Activated CD8-positive, alpha-beta memory T cell treated with anti-CD3 and anti-CD28 coated beads for 48 hours (primary cell): Measurements from ENCODE around the gene FAT1.
"Not testable (repeated sequence)": the region's sequence is repeated elsewhere in the genome, so short reads cannot be mapped to it uniquely, and the experiment has no call there.

Experiments used
- DNase-seq, 3 experiments: peaks; one replicate each; pipeline ENCODE4 v3.0.0-alpha.2; 2020; ENCODE audit warnings: low read depth in 2 of 3, low spot score in 2 of 3

Gene FAT1, protein sequence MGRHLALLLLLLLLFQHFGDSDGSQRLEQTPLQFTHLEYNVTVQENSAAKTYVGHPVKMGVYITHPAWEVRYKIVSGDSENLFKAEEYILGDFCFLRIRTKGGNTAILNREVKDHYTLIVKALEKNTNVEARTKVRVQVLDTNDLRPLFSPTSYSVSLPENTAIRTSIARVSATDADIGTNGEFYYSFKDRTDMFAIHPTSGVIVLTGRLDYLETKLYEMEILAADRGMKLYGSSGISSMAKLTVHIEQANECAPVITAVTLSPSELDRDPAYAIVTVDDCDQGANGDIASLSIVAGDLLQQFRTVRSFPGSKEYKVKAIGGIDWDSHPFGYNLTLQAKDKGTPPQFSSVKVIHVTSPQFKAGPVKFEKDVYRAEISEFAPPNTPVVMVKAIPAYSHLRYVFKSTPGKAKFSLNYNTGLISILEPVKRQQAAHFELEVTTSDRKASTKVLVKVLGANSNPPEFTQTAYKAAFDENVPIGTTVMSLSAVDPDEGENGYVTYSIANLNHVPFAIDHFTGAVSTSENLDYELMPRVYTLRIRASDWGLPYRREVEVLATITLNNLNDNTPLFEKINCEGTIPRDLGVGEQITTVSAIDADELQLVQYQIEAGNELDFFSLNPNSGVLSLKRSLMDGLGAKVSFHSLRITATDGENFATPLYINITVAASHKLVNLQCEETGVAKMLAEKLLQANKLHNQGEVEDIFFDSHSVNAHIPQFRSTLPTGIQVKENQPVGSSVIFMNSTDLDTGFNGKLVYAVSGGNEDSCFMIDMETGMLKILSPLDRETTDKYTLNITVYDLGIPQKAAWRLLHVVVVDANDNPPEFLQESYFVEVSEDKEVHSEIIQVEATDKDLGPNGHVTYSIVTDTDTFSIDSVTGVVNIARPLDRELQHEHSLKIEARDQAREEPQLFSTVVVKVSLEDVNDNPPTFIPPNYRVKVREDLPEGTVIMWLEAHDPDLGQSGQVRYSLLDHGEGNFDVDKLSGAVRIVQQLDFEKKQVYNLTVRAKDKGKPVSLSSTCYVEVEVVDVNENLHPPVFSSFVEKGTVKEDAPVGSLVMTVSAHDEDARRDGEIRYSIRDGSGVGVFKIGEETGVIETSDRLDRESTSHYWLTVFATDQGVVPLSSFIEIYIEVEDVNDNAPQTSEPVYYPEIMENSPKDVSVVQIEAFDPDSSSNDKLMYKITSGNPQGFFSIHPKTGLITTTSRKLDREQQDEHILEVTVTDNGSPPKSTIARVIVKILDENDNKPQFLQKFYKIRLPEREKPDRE (N-terminal part only)

DNA sequence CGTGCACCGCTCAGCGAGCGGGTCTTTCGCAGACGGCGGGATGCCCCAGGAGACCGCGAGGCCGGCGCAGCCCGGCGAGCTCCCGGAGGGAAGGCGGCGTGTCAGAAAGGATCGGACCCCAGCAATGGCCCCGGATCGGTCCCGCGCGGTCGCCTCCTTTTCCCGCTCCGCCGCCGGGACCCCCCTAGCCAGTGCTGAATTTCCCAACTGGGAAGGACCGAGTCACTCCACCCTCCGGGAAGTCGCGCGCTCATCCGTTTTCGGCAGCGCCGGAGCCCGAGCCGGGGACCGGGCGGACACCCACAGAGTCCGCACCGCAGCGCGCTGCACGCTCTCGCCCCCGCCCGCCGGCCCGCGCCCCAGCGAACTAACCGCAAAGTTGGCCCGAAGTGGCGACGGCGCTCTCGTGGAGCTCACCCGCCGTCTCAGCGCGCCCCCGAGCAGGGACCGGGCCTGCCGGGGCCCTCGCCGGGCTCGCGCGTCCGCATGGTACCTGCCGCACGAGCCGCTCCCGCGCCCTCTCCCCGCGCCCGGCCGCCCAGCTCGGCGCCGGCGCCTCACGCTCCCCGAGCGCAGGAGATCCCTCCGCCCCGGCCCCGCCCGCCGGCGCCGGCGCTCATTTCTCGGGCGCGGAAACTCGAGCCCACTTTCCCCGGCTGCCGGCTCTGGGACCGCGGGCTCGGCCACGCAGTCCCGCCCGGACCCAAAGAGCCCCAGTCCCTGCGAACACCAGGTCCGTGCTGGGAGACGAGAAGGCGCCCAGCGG, at the start of gene FAT1:
Gene FAT1, minus strand, starts transcription at position 565 of the 766 bp plus-strand sequence. CDS start 14,029 bp downstream, outside the sequence.
- DNase-seq, result no peak

DNA sequence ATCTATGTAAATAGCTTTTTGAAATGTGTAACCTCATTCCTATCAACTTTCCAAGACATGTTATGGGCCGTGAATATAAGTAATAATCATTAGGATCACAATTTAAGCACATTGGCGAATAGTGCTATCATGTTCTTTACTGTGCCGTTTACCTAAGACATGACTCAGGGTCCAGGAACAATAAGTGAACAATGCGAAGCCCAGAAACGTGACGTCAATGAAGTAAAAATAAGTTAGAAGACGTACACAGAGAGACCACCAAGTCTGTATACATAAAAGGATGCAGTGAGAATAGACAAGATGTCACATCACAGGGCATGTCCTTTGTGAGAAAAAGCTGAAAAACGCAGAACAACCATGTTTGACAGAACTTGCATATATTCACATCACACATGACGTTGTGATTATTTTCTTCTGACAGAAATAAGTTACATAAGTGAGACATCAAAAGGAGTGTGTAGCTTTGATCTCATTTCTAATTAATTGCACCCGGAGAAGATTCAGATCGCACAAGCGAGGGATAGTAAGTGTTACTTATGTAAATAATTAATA, 49.4 kb upstream of the FAT1 start:
- DNase-seq, result no peak

DNA sequence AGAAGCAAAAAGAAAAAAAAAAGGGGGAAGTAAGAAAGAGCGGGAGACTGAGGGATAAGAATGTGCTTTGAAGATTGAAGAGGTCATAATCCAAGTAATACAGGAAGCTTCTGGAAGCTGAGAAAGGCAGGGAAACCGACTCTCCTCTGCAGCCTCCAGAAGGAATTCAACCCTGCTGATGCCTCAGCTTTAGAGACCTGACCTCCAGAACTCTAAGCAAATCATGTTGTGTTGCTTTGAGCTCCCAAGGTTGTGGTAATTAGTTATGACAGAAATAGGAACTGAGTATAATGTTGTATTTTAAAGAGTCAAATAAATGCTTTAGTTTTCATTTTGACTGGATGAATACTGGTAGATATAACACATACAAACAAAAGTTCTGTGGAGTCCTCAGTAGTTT, 48.0 kb upstream of the FAT1 start:
- DNase-seq, result no peak

DNA sequence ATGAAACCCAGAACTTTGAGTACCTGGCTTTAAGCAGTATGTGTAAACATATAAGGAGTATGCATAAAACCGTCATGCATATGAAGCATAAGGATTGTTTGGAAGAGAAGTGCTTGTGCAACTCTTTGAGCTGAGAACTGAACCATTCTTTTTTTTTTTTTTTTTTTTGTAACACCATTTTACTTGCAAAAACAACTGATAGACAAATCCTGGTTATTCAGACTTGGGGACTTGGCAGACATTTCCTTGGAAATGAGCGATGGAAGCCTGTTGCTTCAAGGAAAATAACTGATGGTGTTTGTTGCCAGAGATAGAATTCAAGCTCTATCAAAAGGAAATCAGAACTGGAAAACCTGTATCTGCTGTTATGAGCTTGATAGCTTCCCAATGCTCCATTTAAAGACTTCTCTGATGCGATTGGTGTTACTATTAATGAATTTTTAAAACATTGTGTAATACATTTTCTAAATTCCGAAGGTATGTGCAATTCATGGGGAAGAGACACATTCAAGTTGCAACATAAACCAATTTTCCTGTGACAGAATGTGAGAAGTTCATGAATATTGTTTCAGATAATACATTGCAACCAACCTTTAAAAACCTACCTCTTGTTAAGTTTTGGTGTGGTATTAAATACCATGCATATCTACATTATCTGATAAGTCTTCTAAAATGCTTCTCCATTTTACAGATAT, 47.0 kb upstream of the FAT1 start:
- DNase-seq, result no peak

DNA sequence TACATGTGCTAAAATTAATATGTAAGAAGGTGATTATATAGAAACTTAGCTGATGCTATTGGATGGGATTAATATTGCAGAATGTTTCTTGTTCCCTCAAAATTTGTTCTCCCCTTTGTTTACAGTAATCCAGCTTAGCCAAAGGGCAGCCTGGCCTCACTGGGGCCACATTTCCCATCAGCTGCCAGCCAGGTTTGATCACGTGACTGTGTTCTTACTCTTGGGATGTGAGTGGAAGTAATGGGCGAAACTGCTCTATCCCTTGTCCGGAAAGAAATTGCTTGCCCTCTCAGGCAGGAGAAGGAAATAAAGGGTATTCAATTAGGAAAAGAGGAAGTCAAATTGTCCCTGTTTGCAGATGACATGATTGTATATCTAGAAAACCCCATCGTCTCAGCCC, 44.1 kb upstream of the FAT1 start:
- DNase-seq, result no peak

DNA sequence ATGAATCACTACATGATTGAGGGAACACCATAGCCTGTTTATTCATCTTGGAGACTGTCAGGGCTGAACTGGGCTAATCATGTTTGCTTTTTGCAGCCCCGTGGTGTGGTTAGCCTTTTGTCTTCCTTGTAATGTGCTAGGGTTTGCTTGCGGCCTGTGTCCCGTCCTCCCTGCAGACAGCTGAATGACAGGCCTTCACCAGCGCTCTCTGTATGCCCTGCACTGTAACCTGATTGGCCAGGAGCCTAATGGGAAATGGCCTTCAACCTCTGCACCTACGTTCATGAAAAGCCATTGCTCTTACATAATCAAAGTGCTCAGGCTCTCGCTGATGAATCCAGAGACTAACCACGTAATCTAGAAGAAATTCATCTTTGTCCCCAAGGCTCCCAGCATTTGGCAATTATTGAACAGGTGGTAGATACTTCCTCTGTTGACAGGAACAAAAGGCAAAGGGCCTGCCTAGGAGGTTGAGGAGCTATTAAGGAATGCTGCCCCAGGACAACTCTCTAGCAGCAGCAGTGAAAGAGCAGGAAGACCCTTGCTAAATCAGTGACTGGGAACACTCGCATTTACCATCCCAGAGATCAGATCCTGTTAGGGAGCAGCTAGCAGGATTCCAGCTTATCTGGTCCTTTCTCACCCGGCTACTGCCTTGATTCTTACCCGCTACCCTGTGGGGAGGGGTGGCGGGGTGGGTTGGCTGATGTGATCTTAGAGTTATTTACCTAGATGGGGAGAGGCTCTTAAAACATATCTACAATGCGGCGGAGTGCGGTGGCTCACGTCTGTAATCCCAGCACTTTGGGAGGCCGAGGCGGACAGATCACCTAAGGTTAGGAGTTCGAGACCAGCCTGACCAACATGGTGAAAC, 42.3 kb upstream of the FAT1 start:
- no peak for DNase-seq

DNA sequence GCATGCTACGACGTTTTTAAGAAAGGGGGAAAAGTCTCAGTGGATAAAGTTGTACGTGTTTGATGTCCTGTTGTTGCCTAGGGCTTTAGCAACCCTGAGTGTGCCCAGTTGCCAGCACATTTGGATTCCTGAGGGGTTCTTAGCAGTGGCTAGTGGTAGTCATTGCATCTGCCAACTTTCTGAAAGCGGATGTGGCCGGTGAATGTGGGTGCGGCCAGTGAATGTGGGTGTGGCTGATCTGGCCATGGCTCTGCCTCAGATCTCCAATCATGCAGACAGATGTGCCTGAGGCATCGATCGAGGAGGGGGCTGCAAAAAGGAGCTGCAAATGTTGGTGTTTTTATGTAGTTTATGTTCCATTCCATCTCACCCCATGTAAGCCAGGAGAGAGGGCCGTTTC, 41.5 kb upstream of the FAT1 start:
- DNase-seq, result no peak

DNA sequence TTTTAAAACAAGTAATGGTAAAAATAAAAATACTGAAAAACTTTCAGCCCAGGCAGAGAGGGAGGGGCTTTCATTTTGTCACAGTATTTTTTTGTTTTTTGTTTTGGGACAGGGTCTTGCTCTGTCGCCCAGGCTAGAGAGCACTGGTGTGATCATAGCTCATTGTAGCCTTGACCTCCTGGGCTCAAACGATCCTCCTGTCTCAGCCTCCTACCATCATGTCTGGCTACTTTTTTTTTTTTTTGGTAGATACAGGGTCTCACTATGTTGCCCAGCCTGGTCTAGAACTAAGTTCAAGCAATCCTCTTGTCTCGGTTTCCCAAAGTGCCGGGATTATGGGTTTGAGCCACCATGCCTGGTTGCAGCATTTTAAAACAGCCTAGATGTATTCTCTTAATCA, 40.8 kb upstream of the FAT1 start:
- no peak for DNase-seq

DNA sequence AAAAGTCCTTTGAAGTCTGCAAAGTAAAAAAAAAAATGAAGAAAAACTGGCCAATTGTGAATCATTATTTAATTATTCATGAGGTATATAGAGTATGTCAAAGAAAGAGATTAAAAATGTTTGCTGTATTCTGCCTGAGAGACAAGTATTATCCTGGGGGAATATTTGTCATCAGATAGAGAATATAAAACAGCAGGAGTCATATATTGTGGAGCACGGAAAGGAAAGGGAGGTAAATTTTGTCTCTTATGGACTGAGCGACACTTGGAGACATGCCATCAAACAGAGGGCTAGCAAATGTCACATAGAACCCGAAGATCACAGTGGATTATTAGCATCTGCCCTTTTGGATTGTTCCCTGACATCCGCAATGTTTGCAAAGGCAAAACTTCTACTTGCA, 39.2 kb upstream of the FAT1 start:
- no peak for DNase-seq

DNA sequence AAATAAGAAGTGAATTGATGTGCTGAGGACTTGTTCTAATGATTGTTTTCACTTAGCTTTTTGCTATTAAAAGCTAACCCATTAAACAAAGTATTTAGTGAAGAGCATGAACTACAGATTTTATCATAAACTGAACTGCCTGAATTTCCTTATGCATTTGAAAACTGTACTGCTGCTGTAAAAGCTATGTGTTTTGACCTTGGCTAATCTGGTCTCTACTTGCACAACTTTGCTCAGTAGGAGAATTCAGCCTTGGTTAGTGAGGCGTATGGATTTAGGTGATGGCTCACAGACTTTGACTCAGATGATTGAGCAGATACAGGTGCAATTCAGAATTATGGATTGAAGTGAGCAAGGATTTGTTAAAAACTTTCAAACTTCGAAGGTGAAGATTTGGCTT, 38.7 kb upstream of the FAT1 start:
- DNase-seq, result no peak

DNA sequence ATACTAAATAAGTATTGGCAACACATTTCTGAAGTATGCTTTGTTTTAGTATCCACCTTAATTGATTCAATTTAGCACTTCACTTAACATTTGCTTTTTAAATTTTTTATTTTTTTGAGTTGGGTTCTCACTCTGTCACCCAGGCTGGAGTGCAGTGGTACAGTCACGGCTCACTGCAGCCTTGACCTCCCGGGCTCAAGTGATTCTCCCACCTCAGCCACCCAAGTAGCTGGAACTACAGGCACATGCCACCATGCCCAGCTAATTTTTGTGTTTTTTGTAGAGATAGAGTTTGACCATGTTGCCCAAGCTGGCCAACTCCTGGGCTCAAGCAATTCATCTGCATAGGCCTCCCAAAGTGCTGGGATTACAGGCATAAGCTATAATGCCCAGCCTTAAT, 38.3 kb upstream of the FAT1 start:
- not testable (repeated sequence) for DNase-seq

DNA sequence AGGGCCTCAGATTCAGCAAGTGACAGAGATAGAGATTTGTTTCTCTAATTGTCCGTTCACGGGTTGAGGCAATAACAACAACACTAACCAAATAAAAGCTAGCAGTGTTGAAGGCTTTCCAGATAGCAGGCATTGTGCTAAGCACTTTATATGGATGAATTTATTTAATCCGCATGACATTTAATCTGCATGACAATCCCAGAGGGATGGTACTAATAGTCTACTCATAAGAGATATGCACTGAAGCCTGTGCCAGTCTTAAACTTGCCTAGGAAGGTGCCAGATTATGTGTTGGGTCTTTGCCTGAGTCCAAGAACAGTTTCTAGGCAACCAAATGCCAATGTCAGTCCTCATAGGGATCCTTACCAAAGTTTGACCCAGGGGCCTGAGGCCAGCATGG, 37.7 kb upstream of the FAT1 start:
- no peak for DNase-seq

DNA sequence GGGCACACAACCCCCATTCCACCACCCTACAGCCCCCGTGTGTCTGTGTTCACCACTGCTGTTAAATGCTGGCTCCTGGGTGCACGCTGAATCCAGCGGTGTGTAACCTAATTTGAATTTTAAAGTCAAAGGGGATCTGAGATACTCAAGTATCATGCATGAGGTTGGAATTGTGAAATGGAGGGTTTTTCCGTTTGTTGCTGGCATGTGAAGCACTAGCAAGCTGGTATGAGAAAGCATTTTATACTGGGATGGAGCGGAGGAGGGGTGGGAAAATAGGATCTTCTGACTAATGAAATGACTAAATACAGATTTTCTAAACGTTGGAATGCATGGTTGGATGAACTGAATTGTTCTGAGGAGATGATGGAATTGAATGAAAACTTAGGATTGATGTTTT, 36.9 kb upstream of the FAT1 start:
- no peak for DNase-seq

DNA sequence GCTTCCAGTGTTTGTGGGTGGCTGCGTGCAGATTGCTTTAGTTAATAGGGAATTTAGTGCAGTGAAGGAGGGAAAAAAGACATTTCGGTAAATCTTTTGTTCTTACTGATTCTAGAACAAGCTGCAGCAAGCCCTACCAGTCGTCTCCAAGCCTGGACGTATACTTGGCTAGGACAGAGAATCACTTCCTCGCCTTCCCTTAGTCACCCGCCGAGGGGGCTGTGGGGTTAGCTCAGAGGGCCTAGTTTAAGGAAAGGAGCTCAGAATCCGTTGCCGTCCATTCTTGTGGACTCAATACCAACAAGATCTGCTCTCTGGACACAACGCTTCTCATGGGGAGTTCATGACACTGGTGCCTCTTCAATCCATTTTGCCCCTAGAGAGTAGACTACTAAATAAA, 36.3 kb upstream of the FAT1 start:
- DNase-seq, result no peak

DNA sequence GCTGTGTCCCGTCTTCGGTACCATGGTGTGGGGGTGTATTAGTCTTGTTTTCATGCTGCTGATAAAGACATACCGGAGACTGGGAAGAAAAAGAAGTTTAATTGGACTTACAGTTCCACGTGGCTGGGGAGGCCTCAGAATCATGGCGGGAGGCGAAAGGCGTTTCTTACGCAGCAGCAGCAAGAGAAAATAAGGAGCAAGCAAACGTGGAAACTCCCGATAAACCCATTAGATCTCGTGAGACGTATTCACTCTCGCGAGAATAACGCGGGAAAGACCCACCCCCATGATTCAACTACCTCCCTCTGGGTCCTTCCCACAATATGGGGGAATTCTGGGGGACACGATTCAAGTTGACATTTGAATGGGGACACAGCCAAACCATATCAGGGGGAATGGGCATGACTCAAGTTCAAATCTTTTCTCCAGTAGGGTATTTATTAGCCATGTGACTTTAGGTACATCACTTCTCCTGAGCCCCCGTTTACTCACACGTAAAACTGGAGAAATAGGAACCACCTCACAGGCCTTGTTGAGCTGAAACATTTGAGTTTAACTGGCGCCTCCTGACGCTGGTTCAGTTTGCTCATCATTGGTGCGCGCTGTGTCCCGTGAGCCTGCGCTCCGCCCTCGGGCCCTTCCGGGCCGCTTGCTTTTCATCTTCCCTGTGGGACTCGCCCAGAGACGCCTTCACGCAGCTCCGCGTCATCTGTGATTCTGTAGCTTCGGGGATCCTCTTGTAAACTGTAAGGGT, 35.5 kb upstream of the FAT1 start:
- no peak for DNase-seq

DNA sequence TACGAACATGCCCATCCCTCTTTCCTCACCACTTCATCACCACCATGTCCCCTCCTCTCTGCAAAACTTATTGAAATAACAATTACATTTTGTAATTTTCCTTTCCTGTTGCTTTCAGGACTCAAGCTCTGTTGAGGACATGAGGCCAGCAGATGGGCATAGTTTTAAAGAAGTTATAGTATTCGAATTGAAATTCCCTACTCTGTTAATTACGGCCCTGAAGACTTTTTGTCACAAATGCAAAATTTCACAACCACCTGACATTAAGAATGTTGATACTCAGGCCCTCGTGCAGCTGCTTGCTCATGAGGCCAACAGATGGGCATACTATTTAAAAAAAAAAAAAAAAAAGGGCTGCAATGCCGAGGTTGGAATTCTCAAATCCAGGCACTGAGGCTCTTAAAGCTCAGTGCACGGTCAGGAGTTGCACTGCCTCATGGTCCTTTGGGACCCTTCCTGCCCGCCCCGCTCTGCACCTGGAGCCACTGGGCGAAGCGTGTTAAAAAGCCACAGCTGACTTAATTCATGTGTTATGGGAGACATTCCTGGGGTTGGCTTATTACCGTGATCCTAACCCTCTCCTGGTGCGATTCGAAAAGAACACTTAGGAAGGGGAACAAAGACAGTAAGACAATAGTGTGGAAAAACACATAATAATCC, 34.2 kb upstream of the FAT1 start:
- DNase-seq, result no peak

DNA sequence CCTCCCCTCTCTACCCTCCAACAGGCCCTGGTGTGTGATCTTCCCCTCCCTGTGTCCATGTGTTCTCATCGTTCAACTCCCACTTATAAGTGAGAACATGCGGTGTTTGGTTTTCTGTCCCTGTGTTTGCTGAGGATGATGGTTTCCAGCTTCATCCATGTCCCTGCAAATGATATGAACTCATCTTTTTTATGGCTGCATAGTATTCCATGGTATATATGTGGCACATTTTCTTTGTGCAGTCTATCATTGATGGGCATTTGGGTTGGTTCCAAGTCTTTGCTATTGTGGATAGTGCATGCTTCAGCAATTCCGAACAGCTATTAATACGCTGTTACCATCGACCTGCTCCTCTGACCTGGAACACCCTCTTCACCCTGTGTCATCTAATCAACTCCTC, 32.9 kb upstream of the FAT1 start:
- not testable (repeated sequence) for DNase-seq
